HEK293 (cell line): ENCODE data around the gene CAMK2N1.

Source experiments
- FEZF1 ChIP-seq: fragments of 450-650 bp; formaldehyde crosslinking; IDR thresholded peaks from 2 replicates; pipeline ENCODE4 v1.5.1; 2016; ENCODE audit warnings: missing biosample characterization, missing genetic modification characterization
- GLI2 ChIP-seq: fragments of 450-650 bp; formaldehyde crosslinking; IDR thresholded peaks from 2 replicates; pipeline ENCODE4; 2017; ENCODE audit warnings: missing biosample characterization, missing genetic modification characterization, low read depth, borderline replicate concordance
- GLI4 ChIP-seq: fragments of 450-650 bp; formaldehyde crosslinking; IDR thresholded peaks from 2 replicates; pipeline ENCODE4 v1.5.1; 2016; ENCODE audit warnings: missing biosample characterization, missing genetic modification characterization
- GLIS2 ChIP-seq: fragments of 450-650 bp; formaldehyde crosslinking; IDR thresholded peaks from 2 replicates; pipeline ENCODE4 v1.5.1; 2016; ENCODE audit warnings: missing biosample characterization, missing genetic modification characterization
- OSR2 ChIP-seq: fragments of 450-650 bp; formaldehyde crosslinking; IDR thresholded peaks from 2 replicates; pipeline ENCODE4 v1.5.1; 2016; ENCODE audit warnings: missing biosample characterization, missing genetic modification characterization
- OVOL3 ChIP-seq: fragments of 450-650 bp; formaldehyde crosslinking; IDR thresholded peaks from 2 replicates; pipeline ENCODE4 v1.5.1; 2016; ENCODE audit warnings: missing biosample characterization, missing genetic modification characterization
- PBX3 ChIP-seq: sonication (generic); formaldehyde crosslinking; IDR thresholded peaks from 2 replicates; pipeline ENCODE4 v1.8.1; 2022; ENCODE audit warnings: mild to moderate bottlenecking, moderate library complexity, missing genetic modification reagents
- PRDM6 ChIP-seq: fragments of 450-650 bp; formaldehyde crosslinking; IDR thresholded peaks from 2 replicates; pipeline ENCODE4 v1.5.1; 2017; ENCODE audit warnings: missing biosample characterization, missing genetic modification characterization
- TRIM28 ChIP-seq: IDR thresholded peaks from 2 replicates; pipeline ENCODE4 v1.6.1; 2011; ENCODE audit warnings: low read length, control low read depth, borderline replicate concordance
- ZBTB10 ChIP-seq: fragments of 450-650 bp; formaldehyde crosslinking; IDR thresholded peaks from 2 replicates; pipeline ENCODE4 v1.5.1; 2016; ENCODE audit warnings: missing biosample characterization, missing genetic modification characterization
- ZFHX2 ChIP-seq: fragments of 450-650 bp; formaldehyde crosslinking; conservative IDR thresholded peaks from 2 replicates; pipeline ENCODE4 v1.5.1; 2016; ENCODE audit warnings: missing biosample characterization, missing genetic modification characterization
- ZNF169 ChIP-seq: fragments of 450-650 bp; formaldehyde crosslinking; IDR thresholded peaks from 2 replicates; pipeline ENCODE4 v1.5.1; 2016; ENCODE audit warnings: missing biosample characterization, missing genetic modification characterization
- ZNF202 ChIP-seq: fragments of 450-650 bp; formaldehyde crosslinking; IDR thresholded peaks from 2 replicates; pipeline ENCODE4 v1.5.1; 2016; ENCODE audit warnings: missing biosample characterization, missing genetic modification characterization, borderline replicate concordance
- ZNF24 ChIP-seq: fragments of 450-650 bp; formaldehyde crosslinking; IDR thresholded peaks from 2 replicates; pipeline ENCODE4 v1.5.1; 2016; ENCODE audit warnings: missing biosample characterization, missing genetic modification characterization
- ZNF292 ChIP-seq: fragments of 450-650 bp; formaldehyde crosslinking; IDR thresholded peaks from 2 replicates; pipeline ENCODE4 v1.5.1; 2016; ENCODE audit warnings: low read depth, missing biosample characterization, missing genetic modification characterization, borderline replicate concordance
- ZNF558 ChIP-seq: fragments of 450-650 bp; formaldehyde crosslinking; IDR thresholded peaks from 2 replicates; pipeline ENCODE4 v1.5.1; 2016; ENCODE audit warnings: missing biosample characterization, missing genetic modification characterization
- ZNF561 ChIP-seq: fragments of 450-650 bp; IDR thresholded peaks from 2 replicates; pipeline ENCODE4 v1.5.1; 2018; ENCODE audit warnings: missing biosample characterization, missing genetic modification characterization, borderline replicate concordance
- ZNF629 ChIP-seq: fragments of 450-650 bp; formaldehyde crosslinking; IDR thresholded peaks from 2 replicates; pipeline ENCODE4 v1.5.1; 2017; ENCODE audit warnings: missing biosample characterization, missing genetic modification characterization
- ZNF654 ChIP-seq: fragments of 450-650 bp; formaldehyde crosslinking; IDR thresholded peaks from 2 replicates; pipeline ENCODE4 v1.5.1; 2016; ENCODE audit warnings: low read depth, missing biosample characterization, missing genetic modification characterization
- ZNF768 ChIP-seq: fragments of 450-650 bp; formaldehyde crosslinking; IDR thresholded peaks from 2 replicates; pipeline ENCODE4 v1.5.1; 2018; ENCODE audit warnings: missing biosample characterization, mild to moderate bottlenecking, missing genetic modification characterization
- ZSCAN23 ChIP-seq: fragments of 450-650 bp; formaldehyde crosslinking; IDR thresholded peaks from 2 replicates; pipeline ENCODE4 v1.5.1; 2016; ENCODE audit warnings: missing biosample characterization, missing genetic modification characterization
- TF ChIP-seq, protein P1 (sequence below): fragments of 450-650 bp; formaldehyde crosslinking; IDR thresholded peaks from 2 replicates; pipeline ENCODE4 v1.5.1; 2016; ENCODE audit warnings: missing biosample characterization, missing genetic modification characterization, borderline replicate concordance
- TF ChIP-seq, protein P2 (sequence below): fragments of 450-650 bp; formaldehyde crosslinking; IDR thresholded peaks from 2 replicates; pipeline ENCODE4 v1.5.1; 2016; ENCODE audit warnings: missing biosample characterization, missing genetic modification characterization, borderline replicate concordance

The CAMK2N1 gene

DNA sequence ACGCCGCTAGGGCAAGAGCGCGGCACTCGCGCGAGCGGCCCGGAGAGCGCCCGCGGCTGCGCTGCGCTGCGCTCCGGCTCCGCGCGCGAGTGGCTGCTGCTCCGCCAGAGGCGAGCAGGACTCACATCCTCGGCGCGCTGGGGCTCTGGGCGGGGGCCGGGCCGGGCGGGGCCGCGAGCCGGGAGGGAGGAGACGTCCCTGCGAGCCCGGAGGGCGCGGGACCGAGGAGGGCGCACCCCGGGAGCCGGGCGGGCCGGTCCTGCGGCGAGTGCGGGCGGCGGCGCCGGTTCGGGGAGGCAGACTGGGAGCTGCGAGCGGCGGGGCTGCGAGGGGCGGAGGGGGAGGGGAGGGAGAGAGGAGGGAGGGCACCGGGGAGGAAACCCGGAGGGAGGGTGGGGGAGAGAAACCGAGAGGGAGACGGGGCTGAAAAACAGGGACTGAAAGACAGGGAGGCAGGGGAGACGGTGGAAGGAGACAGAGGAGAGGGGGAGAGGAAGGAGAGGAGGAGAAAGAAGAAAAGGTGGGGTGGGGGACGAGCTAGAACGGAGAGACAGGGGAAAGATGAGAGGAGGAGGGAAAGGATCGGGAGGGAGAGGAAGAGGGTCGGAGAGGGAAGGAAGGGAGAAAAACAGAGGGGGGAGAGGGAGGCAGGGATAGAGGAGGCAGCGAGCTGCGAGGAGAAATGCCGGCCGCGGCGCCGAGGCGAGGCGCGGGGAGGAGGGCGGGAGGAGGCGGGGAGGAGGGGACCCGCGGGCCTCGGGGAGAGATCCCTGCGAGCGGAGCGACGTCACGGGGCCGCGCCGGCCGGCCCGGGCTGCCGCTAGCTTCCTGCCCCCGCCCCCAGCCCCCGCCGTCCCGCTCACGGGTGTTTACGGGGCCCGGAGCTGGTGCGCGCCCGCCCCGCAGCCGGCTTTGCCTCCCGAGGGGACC lies at the start of gene CAMK2N1 (continued):
- TF ChIP-seq, protein P1, sequence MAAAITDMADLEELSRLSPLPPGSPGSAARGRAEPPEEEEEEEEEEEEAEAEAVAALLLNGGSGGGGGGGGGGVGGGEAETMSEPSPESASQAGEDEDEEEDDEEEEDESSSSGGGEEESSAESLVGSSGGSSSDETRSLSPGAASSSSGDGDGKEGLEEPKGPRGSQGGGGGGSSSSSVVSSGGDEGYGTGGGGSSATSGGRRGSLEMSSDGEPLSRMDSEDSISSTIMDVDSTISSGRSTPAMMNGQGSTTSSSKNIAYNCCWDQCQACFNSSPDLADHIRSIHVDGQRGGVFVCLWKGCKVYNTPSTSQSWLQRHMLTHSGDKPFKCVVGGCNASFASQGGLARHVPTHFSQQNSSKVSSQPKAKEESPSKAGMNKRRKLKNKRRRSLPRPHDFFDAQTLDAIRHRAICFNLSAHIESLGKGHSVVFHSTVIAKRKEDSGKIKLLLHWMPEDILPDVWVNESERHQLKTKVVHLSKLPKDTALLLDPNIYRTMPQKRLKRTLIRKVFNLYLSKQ (tag by site-specific recombination): no peak
- TF ChIP-seq, protein P2, sequence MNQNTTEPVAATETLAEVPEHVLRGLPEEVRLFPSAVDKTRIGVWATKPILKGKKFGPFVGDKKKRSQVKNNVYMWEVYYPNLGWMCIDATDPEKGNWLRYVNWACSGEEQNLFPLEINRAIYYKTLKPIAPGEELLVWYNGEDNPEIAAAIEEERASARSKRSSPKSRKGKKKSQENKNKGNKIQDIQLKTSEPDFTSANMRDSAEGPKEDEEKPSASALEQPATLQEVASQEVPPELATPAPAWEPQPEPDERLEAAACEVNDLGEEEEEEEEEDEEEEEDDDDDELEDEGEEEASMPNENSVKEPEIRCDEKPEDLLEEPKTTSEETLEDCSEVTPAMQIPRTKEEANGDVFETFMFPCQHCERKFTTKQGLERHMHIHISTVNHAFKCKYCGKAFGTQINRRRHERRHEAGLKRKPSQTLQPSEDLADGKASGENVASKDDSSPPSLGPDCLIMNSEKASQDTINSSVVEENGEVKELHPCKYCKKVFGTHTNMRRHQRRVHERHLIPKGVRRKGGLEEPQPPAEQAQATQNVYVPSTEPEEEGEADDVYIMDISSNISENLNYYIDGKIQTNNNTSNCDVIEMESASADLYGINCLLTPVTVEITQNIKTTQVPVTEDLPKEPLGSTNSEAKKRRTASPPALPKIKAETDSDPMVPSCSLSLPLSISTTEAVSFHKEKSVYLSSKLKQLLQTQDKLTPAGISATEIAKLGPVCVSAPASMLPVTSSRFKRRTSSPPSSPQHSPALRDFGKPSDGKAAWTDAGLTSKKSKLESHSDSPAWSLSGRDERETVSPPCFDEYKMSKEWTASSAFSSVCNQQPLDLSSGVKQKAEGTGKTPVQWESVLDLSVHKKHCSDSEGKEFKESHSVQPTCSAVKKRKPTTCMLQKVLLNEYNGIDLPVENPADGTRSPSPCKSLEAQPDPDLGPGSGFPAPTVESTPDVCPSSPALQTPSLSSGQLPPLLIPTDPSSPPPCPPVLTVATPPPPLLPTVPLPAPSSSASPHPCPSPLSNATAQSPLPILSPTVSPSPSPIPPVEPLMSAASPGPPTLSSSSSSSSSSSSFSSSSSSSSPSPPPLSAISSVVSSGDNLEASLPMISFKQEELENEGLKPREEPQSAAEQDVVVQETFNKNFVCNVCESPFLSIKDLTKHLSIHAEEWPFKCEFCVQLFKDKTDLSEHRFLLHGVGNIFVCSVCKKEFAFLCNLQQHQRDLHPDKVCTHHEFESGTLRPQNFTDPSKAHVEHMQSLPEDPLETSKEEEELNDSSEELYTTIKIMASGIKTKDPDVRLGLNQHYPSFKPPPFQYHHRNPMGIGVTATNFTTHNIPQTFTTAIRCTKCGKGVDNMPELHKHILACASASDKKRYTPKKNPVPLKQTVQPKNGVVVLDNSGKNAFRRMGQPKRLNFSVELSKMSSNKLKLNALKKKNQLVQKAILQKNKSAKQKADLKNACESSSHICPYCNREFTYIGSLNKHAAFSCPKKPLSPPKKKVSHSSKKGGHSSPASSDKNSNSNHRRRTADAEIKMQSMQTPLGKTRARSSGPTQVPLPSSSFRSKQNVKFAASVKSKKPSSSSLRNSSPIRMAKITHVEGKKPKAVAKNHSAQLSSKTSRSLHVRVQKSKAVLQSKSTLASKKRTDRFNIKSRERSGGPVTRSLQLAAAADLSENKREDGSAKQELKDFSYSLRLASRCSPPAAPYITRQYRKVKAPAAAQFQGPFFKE: no peak
- TF ChIP-seq ZSCAN23 (tag by site-specific recombination) (peak; percentile 92; the same call in 1 of the 2 replicates), ZNF202 (tag by site-specific recombination) (no peak), ZNF768 (tag by site-specific recombination) (no peak), ZBTB10 (no peak; the same call in 1 of the 2 replicates), GLIS2 (tag by site-specific recombination) (no peak), ZNF169 (no peak), OVOL3 (tag by site-specific recombination) (no peak), FEZF1 (tag by site-specific recombination) (no peak), ZNF558 (no peak), ZFHX2 (tag by site-specific recombination) (no peak), GLI4 (tag by site-specific recombination) (0 out of 2 replicates have a peak, but pooled peaks have one; percentile 66), PBX3 (CRISPR knock-in tag) (no peak), PRDM6 (no peak), ZNF24 (tag by site-specific recombination) (no peak), TRIM28 (no peak), GLI2 (tag by site-specific recombination) (no peak), ZNF654 (tag by site-specific recombination) (no peak), OSR2 (no peak), ZNF292 (tag by site-specific recombination) (no peak), ZNF561 (tag by site-specific recombination) (no peak), ZNF629 (tag by site-specific recombination) (peak; percentile 62)
